ENCODE data around the gene SCAMP3.
A peak's percentile ranks its signal among the peaks of the same experiment; 100 is the strongest.
"Not testable (repeated sequence)": the region's sequence is repeated elsewhere in the genome, so short reads cannot be mapped to it uniquely, and the experiment has no call there.

Gene SCAMP3

DNA sequence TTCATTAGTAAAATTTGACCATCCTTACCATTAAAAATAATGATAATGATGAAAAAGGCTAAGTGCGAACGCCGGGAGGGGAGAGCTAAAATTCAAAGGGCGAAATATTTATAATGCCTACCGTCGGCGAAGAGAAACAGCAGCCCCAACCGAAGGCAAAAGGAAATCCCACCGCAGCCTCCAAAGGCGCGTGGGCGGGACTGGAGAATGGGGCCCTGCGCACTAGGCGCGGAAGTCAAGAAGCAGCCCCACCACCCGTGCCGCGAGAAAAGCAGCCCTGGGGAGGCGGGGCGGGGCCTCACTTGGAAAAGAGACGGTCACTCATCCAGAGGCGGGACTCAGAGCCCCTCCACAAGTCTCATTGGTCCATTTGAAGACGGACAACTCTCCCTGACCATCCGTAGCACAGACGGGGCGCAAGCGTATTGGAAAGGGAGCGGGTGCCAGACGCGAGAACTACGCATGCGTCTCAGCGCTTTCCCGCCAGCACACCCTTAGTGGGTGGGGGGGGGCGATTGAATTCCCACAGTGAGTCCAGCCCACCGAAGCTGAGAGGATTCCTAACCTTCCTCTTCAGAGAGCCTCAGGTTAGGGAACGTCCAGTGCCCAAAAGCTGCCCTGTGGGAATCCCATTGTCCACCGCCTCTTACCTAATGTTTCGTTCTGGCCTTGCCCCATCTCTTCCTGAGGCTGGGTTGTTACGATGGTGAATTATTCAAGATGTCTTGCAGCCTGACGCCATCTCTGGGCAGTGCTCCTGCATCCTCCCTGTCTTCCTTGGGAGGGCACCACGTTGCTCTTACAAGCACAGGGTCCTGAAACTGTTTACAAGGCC lies 34.7 kb downstream of the SCAMP3 start:
- DNase-seq (ENCODE audit: low read depth, low spot score): peak; percentile 94
- TF ChIP-seq, protein P1, sequence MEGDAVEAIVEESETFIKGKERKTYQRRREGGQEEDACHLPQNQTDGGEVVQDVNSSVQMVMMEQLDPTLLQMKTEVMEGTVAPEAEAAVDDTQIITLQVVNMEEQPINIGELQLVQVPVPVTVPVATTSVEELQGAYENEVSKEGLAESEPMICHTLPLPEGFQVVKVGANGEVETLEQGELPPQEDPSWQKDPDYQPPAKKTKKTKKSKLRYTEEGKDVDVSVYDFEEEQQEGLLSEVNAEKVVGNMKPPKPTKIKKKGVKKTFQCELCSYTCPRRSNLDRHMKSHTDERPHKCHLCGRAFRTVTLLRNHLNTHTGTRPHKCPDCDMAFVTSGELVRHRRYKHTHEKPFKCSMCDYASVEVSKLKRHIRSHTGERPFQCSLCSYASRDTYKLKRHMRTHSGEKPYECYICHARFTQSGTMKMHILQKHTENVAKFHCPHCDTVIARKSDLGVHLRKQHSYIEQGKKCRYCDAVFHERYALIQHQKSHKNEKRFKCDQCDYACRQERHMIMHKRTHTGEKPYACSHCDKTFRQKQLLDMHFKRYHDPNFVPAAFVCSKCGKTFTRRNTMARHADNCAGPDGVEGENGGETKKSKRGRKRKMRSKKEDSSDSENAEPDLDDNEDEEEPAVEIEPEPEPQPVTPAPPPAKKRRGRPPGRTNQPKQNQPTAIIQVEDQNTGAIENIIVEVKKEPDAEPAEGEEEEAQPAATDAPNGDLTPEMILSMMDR (IDR thresholded peaks at IDR 0.05; ENCODE audit: insufficient read depth, low read length, missing control alignments): no peak
- ChIA-PET POLR2A (interaction anchor here (1.2 to 1.8 kb wide), 4 partner anchors 16 to 33 kb away, joined by 4 to 8 read pairs (median 6); partner anchors contain the start of gene THBS3), CTCF (interaction anchor here (0.9 to 8.0 kb wide), 13 partner anchors 14 to 136 kb away, joined by 3 to 139 read pairs (median 6); partner anchors contain the start of genes KRTCAP2, MTX1, THBS3 and TRIM46)
- peak overlapping the region; percentile 77 for H3K4me3 ChIP-seq (ENCODE audit: low read depth, low read length)

DNA sequence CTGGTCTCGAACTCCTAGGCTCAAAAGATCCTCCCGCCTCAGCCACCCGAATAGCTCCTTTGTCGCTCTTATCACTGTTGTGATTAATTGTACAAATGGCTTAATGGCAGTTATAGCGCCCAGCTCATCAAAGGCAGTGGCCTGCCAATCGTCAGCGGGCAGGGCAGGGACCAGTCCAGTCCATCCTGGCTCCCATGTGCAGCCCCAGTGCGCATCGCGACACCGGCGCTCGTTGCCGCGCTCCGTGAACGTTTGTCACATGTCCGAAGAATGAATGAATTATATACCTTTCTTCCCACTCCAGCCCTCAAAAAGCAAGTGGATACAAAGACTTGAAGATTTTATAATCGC lies 35.3 kb downstream of the SCAMP3 start:
- H3K4me3 ChIP-seq (ENCODE audit: low read depth, low read length): peak overlapping the region; percentile 77
- DNase-seq (ENCODE audit: low read depth, low spot score): no peak
- ChIA-PET POLR2A (interaction anchor here (0.6 to 1.8 kb wide), 3 partner anchors 19 to 1389 kb away, joined by 3 to 8 read pairs (median 7); partner anchors contain the start of gene THBS3), CTCF (interaction anchor here (0.9 to 8.0 kb wide), 14 partner anchors 15 to 136 kb away, joined by 3 to 139 read pairs (median 6); partner anchors contain the start of genes KRTCAP2, MTX1, THBS3 and TRIM46)
- TF ChIP-seq, protein P1 (IDR thresholded peaks at IDR 0.05; ENCODE audit: insufficient read depth, low read length, missing control alignments): no peak

GRCh38 chr1:155226188-155226909 lies 35.8 kb downstream of the SCAMP3 start:
- H3K4me3 ChIP-seq (ENCODE audit: low read depth, low read length): peak overlapping the region; percentile 77
- CTCF ChIA-PET: interaction anchor here (0.9 to 8.0 kb wide), 14 partner anchors 15 to 135 kb away, joined by 3 to 139 read pairs (median 6); partner anchors contain the start of genes KRTCAP2, MTX1, THBS3 and TRIM46
- POLR2A ChIA-PET: interaction anchor here (0.6 to 1.8 kb wide), 2 partner anchors 19 to 1389 kb away, joined by 3 to 8 read pairs; partner anchors contain the start of gene THBS3
- TF ChIP-seq, protein P1 (IDR thresholded peaks at IDR 0.05; ENCODE audit: insufficient read depth, low read length, missing control alignments): peak; percentile 53
- DNase-seq (ENCODE audit: low read depth, low spot score): no peak

DNA sequence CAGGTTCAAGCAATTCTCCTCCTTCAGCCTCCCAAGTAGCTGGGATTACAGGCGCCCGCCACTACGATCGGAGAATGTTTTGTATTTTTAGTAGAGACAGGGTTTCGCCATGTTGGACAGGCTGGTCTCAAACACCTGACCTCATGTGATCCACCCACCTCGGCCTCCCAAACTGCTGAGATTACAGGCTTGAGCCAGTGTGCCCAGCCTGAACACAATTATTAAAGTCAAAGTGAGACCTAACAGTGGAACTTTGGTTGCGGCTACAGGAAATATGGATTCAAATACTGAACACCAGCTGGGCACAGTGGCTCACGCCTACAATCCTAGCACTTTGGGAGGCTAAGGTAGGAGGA lies 36.8 kb downstream of the SCAMP3 start:
- CTCF ChIA-PET: interaction anchor here (1.6 to 8.0 kb wide), 5 partner anchors 18 to 51 kb away, joined by 3 to 139 read pairs (median 37); partner anchors contain the start of genes KRTCAP2, MTX1, THBS3 and TRIM46
- not testable (repeated sequence) for DNase-seq (ENCODE audit: low read depth, low spot score)
- POLR2A ChIA-PET: interaction anchor here (1.0 to 1.6 kb wide), 4 partner anchors 15 to 32 kb away, joined by 3 to 8 read pairs (median 6); a partner anchor contains a TSS
- peak overlapping the region; percentile 3; the same call in 1 of the 2 replicates for H3K4me3 ChIP-seq (ENCODE audit: low read depth, low read length)

GRCh38 chr1:155223047-155223446 lies 39.1 kb downstream of the SCAMP3 start:
- POLR2A ChIA-PET: no interaction called here
- no peak overlapping the region for H3K4me3 ChIP-seq (ENCODE audit: low read depth, low read length)
- TF ChIP-seq, protein P1 (IDR thresholded peaks at IDR 0.05; ENCODE audit: insufficient read depth, low read length, missing control alignments): no peak
- no peak for DNase-seq (ENCODE audit: low read depth, low spot score)
- CTCF ChIA-PET: interaction anchor here (1.4 to 8.0 kb wide), 5 partner anchors 16 to 50 kb away, joined by 3 to 139 read pairs (median 8); partner anchors contain the start of genes KRTCAP2, MTX1 and THBS3

DNA sequence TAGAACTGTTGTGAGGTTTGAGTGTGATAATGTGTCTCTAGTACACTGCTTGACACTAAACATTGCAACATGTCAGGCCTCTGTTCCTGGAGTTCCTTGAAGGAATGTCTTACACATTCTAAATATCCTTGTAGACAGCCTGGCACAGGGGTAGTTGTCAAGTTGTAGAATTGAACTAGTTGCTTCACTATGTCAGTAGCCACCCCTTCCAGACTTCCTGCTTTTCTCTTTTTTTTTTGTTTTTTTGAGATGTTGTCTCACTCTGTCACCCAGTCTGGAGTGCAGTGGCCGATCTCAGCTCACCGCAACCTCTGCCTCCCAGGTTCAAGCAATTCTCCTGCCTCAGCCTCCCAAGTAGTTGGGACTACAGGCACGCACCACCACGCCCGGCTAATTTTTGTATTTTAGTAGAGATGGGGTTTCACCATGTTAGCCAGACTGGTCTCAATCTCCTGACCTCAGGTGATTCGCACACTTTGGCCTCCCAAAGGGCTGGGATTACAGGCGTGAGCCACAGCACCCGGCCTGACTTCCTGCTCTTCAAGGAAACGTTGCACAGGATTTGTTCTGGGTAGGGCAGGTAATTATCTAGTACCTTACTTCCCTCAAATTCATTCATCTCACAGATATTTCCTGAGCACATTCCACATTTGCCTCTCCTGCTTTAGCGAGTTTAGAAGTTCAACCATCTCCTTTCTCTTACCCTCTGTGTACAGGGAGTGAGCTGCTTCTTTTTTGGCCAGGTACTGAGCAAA lies 41.8 kb downstream of the SCAMP3 start:
- POLR2A ChIA-PET: interaction anchor here (0.6 kb wide), 1 partner anchor 9 kb away, joined by 3 read pairs; no protein-coding TSS in a partner anchor

More for the DNA sequence above, 41.8 kb downstream of the SCAMP3 start:
- not testable (repeated sequence) for H3K4me3 ChIP-seq (ENCODE audit: low read depth, low read length); DNase-seq (ENCODE audit: low read depth, low spot score)
- CTCF ChIA-PET: interaction anchor here (1.2 to 4.4 kb wide), 3 partner anchors 13 to 47 kb away, joined by 4 to 21 read pairs (median 7); partner anchors contain the start of gene KRTCAP2
